Hepatocyte (in vitro differentiated cells): Measurements from ENCODE around the gene MSANTD3. TPM values are rescaled to one million over a fixed set of nuclear protein-coding genes. Genes with fewer than 3 reads are reported as not detected.

Experiments
- DNase-seq: peaks from one replicate; pipeline ENCODE4 v3.0.0-alpha.2; 2016; ENCODE audit warnings: low spot score
- H2AFZ ChIP-seq: fragments of 200-600 bp; sonication (generic); 2 replicates; pipeline ENCODE4 v1.6.0; 2016; ENCODE audit warnings: antibody characterized with exemption, mild to moderate bottlenecking
- H3K27ac ChIP-seq: fragments of 200-600 bp; sonication (generic); 2 replicates; pipeline ENCODE4 v1.5.1; 2016; ENCODE audit warnings: mild to moderate bottlenecking
- H3K27me3 ChIP-seq: fragments of 200-600 bp; sonication (generic); 2 replicates; pipeline ENCODE4 v1.6.1; 2016
- H3K36me3 ChIP-seq: fragments of 200-600 bp; sonication (generic); replicated peaks from 2 replicates; pipeline ENCODE4 v1.5.1; 2016; ENCODE audit warnings: low read depth; ENCODE audit not compliant: insufficient read depth
- H3K4me1 ChIP-seq: fragments of 200-600 bp; sonication (generic); 2 replicates; pipeline ENCODE4 v1.5.1; 2016; ENCODE audit warnings: mild to moderate bottlenecking, moderate library complexity; ENCODE audit not compliant: insufficient read depth
- H3K4me2 ChIP-seq: fragments of 200-600 bp; sonication (generic); 2 replicates; pipeline ENCODE4 v1.6.0; 2016
- H3K4me3 ChIP-seq: fragments of 200-600 bp; sonication (generic); 2 replicates; pipeline ENCODE4 v1.5.1; 2016; ENCODE audit warnings: mild to moderate bottlenecking
- H3K79me2 ChIP-seq: fragments of 200-600 bp; sonication (generic); 2 replicates; pipeline ENCODE4 v1.6.0; 2017; ENCODE audit warnings: mild to moderate bottlenecking
- H3K9me2 ChIP-seq: fragments of 200-600 bp; sonication (generic); replicated peaks from 2 replicates; pipeline ENCODE4 v1.6.0; 2017; ENCODE audit warnings: mild to moderate bottlenecking; ENCODE audit not compliant: insufficient read depth
- H3K9me3 ChIP-seq: fragments of 200-600 bp; sonication (generic); 2 replicates; pipeline ENCODE4 v1.5.1; 2016; ENCODE audit warnings: low read depth, mild to moderate bottlenecking
- H4K20me1 ChIP-seq: fragments of 200-600 bp; sonication (generic); 2 replicates; pipeline ENCODE4 v1.6.0; 2016; ENCODE audit warnings: mild to moderate bottlenecking; ENCODE audit not compliant: insufficient read depth, poor library complexity, severe bottlenecking
- EZH2 ChIP-seq: fragments of 200-600 bp; sonication (generic); IDR thresholded peaks from 2 replicates; pipeline ENCODE4 v1.6.1; 2016; ENCODE audit warnings: antibody characterized with exemption, mild to moderate bottlenecking, borderline replicate concordance
- EZH2phosphoT487 ChIP-seq: fragments of 200-600 bp; sonication (generic); IDR thresholded peaks from one replicate; pipeline ENCODE4 v1.6.1; 2018; ENCODE audit warnings: antibody characterized with exemption, mild to moderate bottlenecking, low read depth, moderate library complexity; ENCODE audit not compliant: unreplicated experiment, severe bottlenecking
- WGBS: methylation state at CpG from one replicate; pipeline ENCODE4 v1.1.6; 2016; ENCODE audit warnings: low lambda C conversion rate; ENCODE audit errors: missing lambda C conversion rate; 5-methylcytosine and 5-hydroxymethylcytosine counted together
- polyA plus RNA-seq: library from polyadenylated mRNA; unstranded; fragments of >200 nt; fragmentation: Nextera tagmentation; extraction: Ambion mirVana; gene quantifications from 2 replicates; pipeline ENCODE4 v1.2.1, GENCODE V29; 2016
- total RNA-seq: library from RNA; depleted of rRNA; stranded (reverse); fragments of >200 nt; gene quantifications from 2 replicates; pipeline ENCODE4 v1.2.3, GENCODE V29; 2014
- TF ChIP-seq, protein P1 (sequence below): fragments of 200-600 bp; sonication (generic); IDR thresholded peaks from 2 replicates; pipeline ENCODE4 v1.5.1; 2016; ENCODE audit warnings: antibody characterized with exemption, mild to moderate bottlenecking; ENCODE audit not compliant: poor library complexity

The MSANTD3 gene
- total and polyA plus RNA-seq, 2 experiments from 2014 or later: 33.4 to 42.2 TPM

DNA sequence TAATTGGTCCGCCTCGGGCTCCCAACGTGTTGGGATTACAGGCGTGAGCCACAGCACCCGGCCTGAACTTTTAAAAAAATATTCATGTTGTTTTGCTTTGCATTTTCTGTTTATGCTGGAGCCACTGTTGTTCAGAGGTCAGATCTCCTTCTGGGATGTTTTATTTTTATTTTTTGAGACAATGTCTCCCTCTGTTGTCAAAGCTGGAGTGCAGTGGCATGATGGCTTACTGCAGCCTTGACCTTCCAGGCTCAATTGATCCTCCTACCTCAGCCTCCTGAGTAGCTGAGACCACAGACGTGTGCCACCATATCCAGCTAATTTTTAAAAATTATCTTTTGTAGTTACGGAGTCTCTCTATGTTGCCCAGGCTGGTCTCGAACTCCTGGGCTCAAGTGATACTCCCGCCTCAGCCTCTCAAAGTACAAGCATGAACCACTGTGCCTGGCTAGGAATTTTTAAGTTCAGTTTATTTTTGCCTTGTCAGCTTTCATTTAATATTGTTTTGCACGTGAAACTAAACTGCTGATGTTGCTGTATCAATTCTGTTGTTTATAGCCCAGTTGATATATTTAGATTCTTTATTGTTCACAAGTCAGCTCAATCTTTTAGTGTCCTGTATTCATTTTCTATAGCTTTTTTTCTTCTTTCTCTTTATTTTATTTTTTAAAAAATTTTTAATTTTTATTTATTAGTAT, 59.7 kb downstream of the MSANTD3 start:
- Histone ChIP-seq H3K36me3 (no peaks in the 10 kb centered on the region), H3K4me1 (no peaks in the 10 kb centered on the region), H3K4me2 (no peak overlapping the region), H3K9me3 (no peaks in the 10 kb centered on the region), H3K79me2 (peaks cover 53% of the 10 kb centered on the region), H2AFZ (no peak overlapping the region), H3K9me2 (no peaks in the 10 kb centered on the region), H4K20me1 (no peaks in the 10 kb centered on the region), H3K27ac (no peak overlapping the region), H3K4me3 (no peak overlapping the region), H3K27me3 (no peaks in the 10 kb centered on the region)
- DNase-seq: no peak
- no peak for TF ChIP-seq EZH2phosphoT487
- TF ChIP-seq, protein P1, sequence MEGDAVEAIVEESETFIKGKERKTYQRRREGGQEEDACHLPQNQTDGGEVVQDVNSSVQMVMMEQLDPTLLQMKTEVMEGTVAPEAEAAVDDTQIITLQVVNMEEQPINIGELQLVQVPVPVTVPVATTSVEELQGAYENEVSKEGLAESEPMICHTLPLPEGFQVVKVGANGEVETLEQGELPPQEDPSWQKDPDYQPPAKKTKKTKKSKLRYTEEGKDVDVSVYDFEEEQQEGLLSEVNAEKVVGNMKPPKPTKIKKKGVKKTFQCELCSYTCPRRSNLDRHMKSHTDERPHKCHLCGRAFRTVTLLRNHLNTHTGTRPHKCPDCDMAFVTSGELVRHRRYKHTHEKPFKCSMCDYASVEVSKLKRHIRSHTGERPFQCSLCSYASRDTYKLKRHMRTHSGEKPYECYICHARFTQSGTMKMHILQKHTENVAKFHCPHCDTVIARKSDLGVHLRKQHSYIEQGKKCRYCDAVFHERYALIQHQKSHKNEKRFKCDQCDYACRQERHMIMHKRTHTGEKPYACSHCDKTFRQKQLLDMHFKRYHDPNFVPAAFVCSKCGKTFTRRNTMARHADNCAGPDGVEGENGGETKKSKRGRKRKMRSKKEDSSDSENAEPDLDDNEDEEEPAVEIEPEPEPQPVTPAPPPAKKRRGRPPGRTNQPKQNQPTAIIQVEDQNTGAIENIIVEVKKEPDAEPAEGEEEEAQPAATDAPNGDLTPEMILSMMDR: no peak
- TF ChIP-seq EZH2: no peak
- 96% methylated on average over 10 of the region's 10 CpGs for WGBS

DNA sequence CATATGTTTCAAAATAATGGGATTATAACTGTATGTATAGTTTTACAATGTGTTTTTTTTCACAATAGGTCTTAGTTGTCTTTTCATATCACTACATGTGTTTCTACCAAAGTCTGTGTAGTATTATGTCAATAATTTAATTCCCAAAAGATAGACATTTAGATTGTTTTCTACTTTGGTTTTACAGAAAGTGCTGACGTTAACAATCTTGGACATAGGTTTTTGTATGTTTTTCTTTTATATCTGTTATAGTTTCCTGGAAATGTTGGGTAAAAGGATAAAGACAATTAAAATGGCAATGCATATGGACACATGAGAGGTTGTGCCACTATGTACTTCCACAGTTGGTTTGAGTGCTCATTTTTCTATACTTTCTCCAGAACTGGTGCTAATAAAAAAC, 61.2 kb downstream of the MSANTD3 start:
- Histone ChIP-seq H3K9me3 (no peaks in the 10 kb centered on the region), H2AFZ (no peak overlapping the region), H3K4me2 (no peak overlapping the region), H3K9me2 (no peaks in the 10 kb centered on the region), H3K36me3 (no peaks in the 10 kb centered on the region), H4K20me1 (no peaks in the 10 kb centered on the region), H3K4me3 (no peak overlapping the region), H3K27ac (no peak overlapping the region), H3K4me1 (no peaks in the 10 kb centered on the region), H3K27me3 (no peaks in the 10 kb centered on the region), H3K79me2 (peaks cover 50% of the 10 kb centered on the region)
- DNase-seq: no peak
- no peak for TF ChIP-seq EZH2phosphoT487
- TF ChIP-seq, protein P1: no peak
- no peak for TF ChIP-seq EZH2
- WGBS: 90% methylated on average over 1 of the region's 1 CpG

DNA sequence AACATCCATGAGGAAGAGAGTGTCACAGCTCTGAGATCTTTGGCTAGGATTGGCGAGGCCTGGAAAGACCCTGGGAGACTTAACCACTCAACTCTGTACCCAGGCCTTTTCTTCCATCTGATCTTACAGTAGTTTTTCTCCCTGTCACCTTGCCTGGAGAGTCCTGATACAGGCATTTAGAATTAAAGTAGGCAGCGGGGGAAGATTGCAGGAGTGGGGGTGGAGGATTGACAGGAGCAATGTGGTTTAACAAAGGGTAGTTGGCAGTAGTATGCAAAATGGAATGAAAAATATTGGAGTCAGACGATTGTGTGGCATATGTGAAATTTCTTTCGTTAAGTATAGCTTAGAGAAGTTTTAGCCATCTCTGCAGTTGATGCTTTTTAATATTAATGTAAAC, 62.9 kb downstream of the MSANTD3 start:
- no peak overlapping the region for H3K4me2 ChIP-seq
- WGBS: 88% methylated on average over 4 of the region's 4 CpGs
- no peak for TF ChIP-seq EZH2
- TF ChIP-seq, protein P1: no peak
- TF ChIP-seq EZH2phosphoT487: no peak
- no peak overlapping the region for H3K4me3 ChIP-seq
- no peaks in the 10 kb centered on the region for H3K27me3 ChIP-seq
- H3K4me1 ChIP-seq: no peaks in the 10 kb centered on the region
- peaks cover 49% of the 10 kb centered on the region for H3K79me2 ChIP-seq
- H3K9me3 ChIP-seq: no peaks in the 10 kb centered on the region
- no peaks in the 10 kb centered on the region for H3K36me3 ChIP-seq
- H4K20me1 ChIP-seq: no peaks in the 10 kb centered on the region
- H3K9me2 ChIP-seq: no peaks in the 10 kb centered on the region
- H3K27ac ChIP-seq: no peak overlapping the region
- no peak overlapping the region for H2AFZ ChIP-seq
- no peak for DNase-seq
